Spinal cord (tissue), 10 donors: ENCODE data around the gene TCN2. TPM values are rescaled to one million over a fixed set of nuclear protein-coding genes. Genes with fewer than 3 reads are reported as not detected.

Source experiments
- DNase-seq, 6 donors: peaks; one replicate each; pipeline versions ENCODE4 v3.0.0 to v3.0.0-alpha.2; 2013 to 2015; ENCODE audit warnings: low spot score in 6 of 6, low read depth in 4 of 6
- H3K27ac ChIP-seq: one replicate; pipeline ENCODE4 v1.5.1; 2013; ENCODE audit warnings: low read depth, low read length, control low read depth
- H3K27me3 ChIP-seq: one replicate; pipeline ENCODE4 v1.6.1; 2013; ENCODE audit warnings: low read length; ENCODE audit not compliant: control insufficient read depth, insufficient read depth
- H3K36me3 ChIP-seq: one replicate; pipeline ENCODE4 v1.6.1; 2013; ENCODE audit warnings: low read length; ENCODE audit not compliant: control insufficient read depth, insufficient read depth
- H3K4me1 ChIP-seq: one replicate; pipeline ENCODE4 v1.6.1; 2013; ENCODE audit warnings: low read length; ENCODE audit not compliant: control insufficient read depth, insufficient read depth
- H3K4me3 ChIP-seq: one replicate; pipeline ENCODE4 v1.5.1; 2013; ENCODE audit warnings: low read depth, low read length, control low read depth
- H3K9me3 ChIP-seq: one replicate; pipeline ENCODE4 v1.6.1; 2013; ENCODE audit warnings: low read length; ENCODE audit not compliant: control insufficient read depth, insufficient read depth
- WGBS: methylation state at CpG from one replicate; pipeline ENCODE4 v1.1.5; 2013; ENCODE audit warnings: missing lambda C conversion rate; ENCODE audit not compliant: insufficient coverage; 5-methylcytosine and 5-hydroxymethylcytosine counted together
- polyA plus RNA-seq, 2 donors: library from polyadenylated mRNA; unstranded; fragments of 120-200 nt; gene quantifications; one replicate each; pipeline ENCODE4 v1.2.1, GENCODE V29; 2013; ENCODE audit not compliant: insufficient read length in 2 of 2
- total RNA-seq, 2 donors: library from RNA; depleted of rRNA in 1 of 2; stranded (reverse); fragments of 120-200 nt in 1 of 2; fragments of >200 nt in 1 of 2; gene quantifications; one replicate each; pipeline versions ENCODE4 v1.2.3 to v1.2.4, GENCODE V29; 2013 to 2014
- donor health status: healthy.

Gene TCN2
- total and polyA plus RNA-seq, 4 donors = 29.9 to 118 (median 47.3) TPM

DNA sequence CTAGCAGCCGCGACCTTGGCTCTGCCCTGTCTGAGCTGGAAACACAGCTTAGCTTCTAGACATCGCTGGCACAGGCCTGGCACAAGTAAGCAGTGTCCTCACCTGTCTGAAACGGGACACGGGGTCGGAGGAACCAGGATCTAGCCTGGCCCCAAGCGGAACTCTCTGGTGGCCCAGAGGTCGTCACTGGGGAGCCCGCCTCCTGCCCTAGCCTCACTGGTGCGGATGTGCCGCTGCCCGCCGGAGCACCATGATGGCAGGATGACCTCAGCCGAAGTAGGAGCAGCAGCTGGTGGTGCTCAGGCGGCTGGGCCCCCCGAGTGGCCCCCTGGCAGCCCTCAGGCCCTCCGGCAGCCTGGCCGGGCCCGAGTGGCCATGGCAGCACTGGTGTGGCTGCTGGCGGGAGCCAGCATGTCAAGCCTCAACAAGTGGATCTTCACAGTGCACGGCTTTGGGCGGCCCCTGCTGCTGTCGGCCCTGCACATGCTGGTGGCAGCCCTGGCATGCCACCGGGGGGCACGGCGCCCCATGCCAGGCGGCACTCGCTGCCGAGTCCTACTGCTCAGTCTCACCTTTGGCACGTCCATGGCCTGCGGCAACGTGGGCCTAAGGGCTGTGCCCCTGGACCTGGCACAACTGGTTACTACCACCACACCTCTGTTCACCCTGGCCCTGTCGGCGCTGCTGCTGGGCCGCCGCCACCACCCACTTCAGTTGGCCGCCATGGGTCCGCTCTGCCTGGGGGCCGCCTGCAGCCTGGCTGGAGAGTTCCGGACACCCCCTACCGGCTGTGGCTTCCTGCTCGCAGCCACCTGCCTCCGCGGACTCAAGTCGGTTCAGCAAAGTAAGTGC, 29.5 kb downstream of the TCN2 start:
- H3K4me1 ChIP-seq = peaks cover 39% of the 10 kb centered on the region
- peak overlapping the region; percentile 61 for H3K27ac ChIP-seq
- DNase-seq = peak in 1 of 6 donors; percentile 18
- H3K36me3 ChIP-seq = peaks cover 16% of the 10 kb centered on the region
- H3K9me3 ChIP-seq = no peaks in the 10 kb centered on the region
- no peaks in the 10 kb centered on the region for H3K27me3 ChIP-seq
- peak overlapping the region; percentile 54 for H3K4me3 ChIP-seq
- WGBS = 49% methylated on average over 35 of the region's 45 CpGs

DNA sequence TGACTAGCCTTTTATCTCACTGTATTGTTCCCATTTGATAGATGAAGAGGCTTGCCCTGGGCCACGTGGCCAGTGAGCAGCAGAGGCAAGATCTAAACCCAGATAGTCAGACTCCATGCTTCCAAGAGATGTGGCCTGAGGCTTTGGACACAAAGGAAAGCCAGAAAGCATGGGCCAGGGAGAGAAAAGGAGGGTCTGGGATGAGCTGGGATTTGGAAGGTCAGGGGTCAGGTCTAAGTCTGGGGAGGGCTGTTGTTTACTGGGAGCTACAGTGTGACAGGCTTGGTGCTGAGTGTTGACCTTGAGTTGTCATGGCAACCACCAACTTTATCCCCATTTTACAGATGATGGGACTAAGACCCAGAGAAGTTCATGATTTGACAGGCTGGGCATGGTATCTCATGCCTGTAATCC, 30.7 kb downstream of the TCN2 start:
- H3K27ac ChIP-seq = no peak overlapping the region

DNA sequence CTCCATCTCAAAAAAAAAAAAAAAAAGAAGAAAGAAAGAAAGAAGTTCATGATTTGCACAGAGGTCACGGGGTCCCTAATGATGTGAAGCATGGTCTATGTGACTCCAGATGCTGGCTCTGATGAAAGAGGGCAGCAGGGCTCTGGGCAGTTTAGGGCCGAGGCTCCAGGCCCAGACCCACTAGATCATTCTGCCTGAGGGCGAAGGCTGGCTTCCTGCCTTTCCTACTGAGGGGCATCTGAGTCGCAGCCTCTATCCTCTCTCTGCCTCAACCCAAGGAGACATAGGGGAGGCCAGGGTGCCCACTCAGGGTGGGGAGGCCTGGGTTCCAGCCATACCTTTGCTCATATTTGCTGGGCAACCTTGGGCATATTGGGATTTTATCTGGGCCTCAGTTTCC, 33.4 kb downstream of the TCN2 start:
- Histone ChIP-seq H3K9me3 (no peaks in the 10 kb centered on the region), H3K27ac (no peak overlapping the region), H3K4me1 (peaks cover 32% of the 10 kb centered on the region), H3K36me3 (peaks cover 19% of the 10 kb centered on the region), H3K4me3 (no peak overlapping the region), H3K27me3 (no peaks in the 10 kb centered on the region)
- no peak for DNase-seq
- 100% methylated on average over 3 of the region's 4 CpGs for WGBS

More for the DNA sequence above, 30.7 kb downstream of the TCN2 start:
- WGBS = 33% methylated on average over 1 of the region's 1 CpG
- H3K9me3 ChIP-seq = no peaks in the 10 kb centered on the region
- peak in 1 of 6 donors; percentile 6 for DNase-seq
- no peaks in the 10 kb centered on the region for H3K27me3 ChIP-seq
- peaks cover 39% of the 10 kb centered on the region for H3K4me1 ChIP-seq
- H3K4me3 ChIP-seq = no peak overlapping the region
- H3K36me3 ChIP-seq = peaks cover 16% of the 10 kb centered on the region

GRCh38 chr22:30640839-30641430, 34.0 kb downstream of the TCN2 start:
- H3K4me1 ChIP-seq = peaks cover 31% of the 10 kb centered on the region
- DNase-seq = no peak
- H3K4me3 ChIP-seq = no peak overlapping the region

GRCh38 chr22:30643055-30643875, 36.3 kb downstream of the TCN2 start:
- Histone ChIP-seq H3K9me3 (no peaks in the 10 kb centered on the region), H3K27me3 (no peaks in the 10 kb centered on the region), H3K27ac (no peak overlapping the region), H3K4me3 (no peak overlapping the region), H3K4me1 (peaks cover 12% of the 10 kb centered on the region), H3K36me3 (peaks cover 34% of the 10 kb centered on the region)
- WGBS = 76% methylated on average over 15 of the region's 16 CpGs
- no peak for DNase-seq

More at GRCh38 chr22:30640839-30641430, 34.0 kb downstream of the TCN2 start:
- peaks cover 19% of the 10 kb centered on the region for H3K36me3 ChIP-seq
- H3K27ac ChIP-seq = no peak overlapping the region
- WGBS = 88% methylated on average over 3 of the region's 4 CpGs
- H3K27me3 ChIP-seq = no peaks in the 10 kb centered on the region
- no peaks in the 10 kb centered on the region for H3K9me3 ChIP-seq

DNA sequence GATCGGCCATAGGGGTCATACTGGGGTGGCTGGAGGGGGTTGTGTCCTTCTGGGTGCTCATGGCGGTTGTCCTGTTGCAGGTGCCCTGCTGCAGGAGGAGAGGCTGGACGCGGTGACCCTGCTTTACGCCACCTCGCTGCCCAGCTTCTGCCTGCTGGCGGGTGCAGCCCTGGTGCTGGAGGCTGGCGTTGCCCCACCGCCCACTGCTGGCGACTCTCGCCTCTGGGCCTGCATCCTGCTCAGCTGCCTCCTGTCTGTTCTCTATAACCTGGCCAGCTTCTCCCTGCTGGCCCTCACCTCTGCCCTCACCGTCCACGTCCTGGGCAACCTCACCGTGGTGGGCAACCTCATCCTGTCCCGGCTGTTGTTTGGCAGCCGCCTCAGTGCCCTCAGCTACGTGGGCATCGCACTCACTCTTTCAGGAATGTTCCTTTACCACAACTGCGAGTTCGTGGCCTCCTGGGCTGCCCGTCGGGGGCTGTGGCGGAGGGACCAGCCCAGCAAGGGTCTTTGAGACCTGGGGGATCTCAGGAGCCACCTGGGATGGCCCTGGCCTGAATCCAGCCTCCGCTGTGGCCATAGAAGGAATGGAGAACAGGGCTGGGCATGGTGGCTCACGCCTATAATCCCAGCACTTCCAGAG, 39.7 kb downstream of the TCN2 start:
- no peak overlapping the region for H3K27ac ChIP-seq

GRCh38 chr22:30647536-30647935, 40.6 kb downstream of the TCN2 start:
- Histone ChIP-seq H3K4me3 (no peak overlapping the region), H3K27ac (no peak overlapping the region), H3K36me3 (peaks cover 30% of the 10 kb centered on the region), H3K27me3 (no peaks in the 10 kb centered on the region), H3K9me3 (no peaks in the 10 kb centered on the region), H3K4me1 (peaks cover 17% of the 10 kb centered on the region)
- no CpG with 5 or more reads among the region's 3 CpGs for WGBS
- DNase-seq = no peak

More for the DNA sequence above, 39.7 kb downstream of the TCN2 start:
- Histone ChIP-seq H3K36me3 (peaks cover 30% of the 10 kb centered on the region), H3K9me3 (no peaks in the 10 kb centered on the region), H3K4me1 (peaks cover 17% of the 10 kb centered on the region), H3K27me3 (no peaks in the 10 kb centered on the region), H3K4me3 (no peak overlapping the region)
- DNase-seq = no peak
- 96% methylated on average over 24 of the region's 25 CpGs for WGBS

GRCh38 chr22:30648825-30649224, 41.9 kb downstream of the TCN2 start:
- H3K36me3 ChIP-seq = peaks cover 30% of the 10 kb centered on the region
- no peaks in the 10 kb centered on the region for H3K9me3 ChIP-seq
- DNase-seq = no peak
- WGBS = 100% methylated on average over 1 of the region's 3 CpGs
- no peaks in the 10 kb centered on the region for H3K27me3 ChIP-seq
- peaks cover 10% of the 10 kb centered on the region for H3K4me1 ChIP-seq
- H3K4me3 ChIP-seq = no peak overlapping the region
- no peak overlapping the region for H3K27ac ChIP-seq

GRCh38 chr22:30649430-30650007, 42.5 kb downstream of the TCN2 start:
- peaks cover 36% of the 10 kb centered on the region for H3K36me3 ChIP-seq
- WGBS = 87% methylated on average over 3 of the region's 7 CpGs
- H3K27me3 ChIP-seq = no peaks in the 10 kb centered on the region
- H3K9me3 ChIP-seq = no peaks in the 10 kb centered on the region
- H3K4me1 ChIP-seq = peaks cover 10% of the 10 kb centered on the region
- no peak for DNase-seq
- H3K27ac ChIP-seq = no peak overlapping the region
- H3K4me3 ChIP-seq = no peak overlapping the region
